NOMO-1 treated with DMSO at 0.1 percent for 48 hours (cell line): ENCODE data around the gene OR52E1.

Experiments
- DNase-seq: peaks from one replicate; lab custom pipeline; 2025; ENCODE audit not compliant: unreplicated experiment; lab: John Stamatoyannopoulos, UW

Gene OR52E1

DNA sequence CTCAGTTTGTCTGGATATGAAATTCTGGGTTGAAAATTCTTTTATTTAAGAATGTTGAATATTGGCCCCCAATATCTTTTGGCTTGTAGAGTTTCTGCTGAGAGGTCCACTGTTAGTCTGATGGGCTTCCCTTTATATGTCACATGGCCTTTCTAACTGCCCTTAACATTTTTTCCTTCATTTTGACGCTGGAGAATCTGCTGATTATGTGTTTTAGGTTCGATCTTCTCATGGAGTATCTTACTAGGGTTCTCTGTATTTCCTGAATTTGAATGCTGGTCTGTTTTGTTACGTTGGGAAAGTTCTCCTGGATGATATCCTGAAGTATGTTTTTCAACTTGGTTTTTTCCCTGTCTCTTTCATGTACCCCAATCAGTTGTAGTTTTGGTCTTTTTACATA lies 46.0 kb downstream of the OR52E1 start:
- DNase-seq = no peak

GRCh38 chr11:5117588-5117987 lies 48.2 kb downstream of the OR52E1 start:
- no peak for DNase-seq

DNA sequence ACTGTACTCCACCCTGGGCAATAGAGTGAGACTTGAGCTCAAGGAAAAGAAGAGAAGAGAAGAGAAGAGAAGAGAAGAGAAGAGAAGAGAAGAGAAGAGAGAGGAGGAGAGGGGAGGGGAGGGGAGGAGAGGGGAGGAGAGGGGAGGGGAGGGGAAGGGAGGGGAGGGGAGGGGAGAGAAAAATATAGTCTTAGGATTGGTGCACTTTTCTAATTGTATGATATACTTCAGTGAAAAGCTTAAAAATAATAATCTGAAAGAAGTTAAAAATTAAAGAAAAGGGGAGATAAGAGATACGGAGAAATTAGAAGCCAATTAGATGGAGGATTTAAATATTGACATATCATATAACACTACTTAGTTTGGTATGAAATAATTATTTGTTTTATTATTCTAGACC lies 49.5 kb downstream of the OR52E1 start:
- DNase-seq = no peak
